GOT3 (cell line): ENCODE data around the gene OR2V1.
"Not testable (repeated sequence)": the region's sequence is repeated elsewhere in the genome, so short reads cannot be mapped to it uniquely, and the experiment has no call there.

ENCODE experiments used
- DNase-seq: peaks from one replicate; lab custom pipeline; 2025; ENCODE audit warnings: mixed read lengths; lab: John Stamatoyannopoulos, UW

Gene OR2V1

GRCh38 chr5:181130832-181131496, at the start of gene OR2V1:
OR2V1 (minus strand) TSS chr5:181131169; CDS start chr5:181125304, 5,865 bp downstream.
- DNase-seq = no peak

GRCh38 chr5:181177559-181177958, 46.6 kb upstream of the OR2V1 start:
- not testable (repeated sequence) for DNase-seq

GRCh38 chr5:181176254-181176952, 45.4 kb upstream of the OR2V1 start:
- DNase-seq = no peak

GRCh38 chr5:181173420-181174342, 42.7 kb upstream of the OR2V1 start:
- no peak for DNase-seq

- DNase-seq = no peak
Observed at GRCh38 chr5:181173027-181173419, 42.1 kb upstream of the OR2V1 start.

GRCh38 chr5:181171782-181172181, 40.8 kb upstream of the OR2V1 start:
- DNase-seq = no peak

GRCh38 chr5:181170996-181171395, 40.0 kb upstream of the OR2V1 start:
- no peak for DNase-seq

- DNase-seq = no peak
Observed at GRCh38 chr5:181170237-181170825, 39.4 kb upstream of the OR2V1 start.

GRCh38 chr5:181169459-181170236, 38.7 kb upstream of the OR2V1 start:
- not testable (repeated sequence) for DNase-seq

GRCh38 chr5:181168595-181169118, 37.7 kb upstream of the OR2V1 start:
- no peak for DNase-seq

GRCh38 chr5:181167814-181168488, 37.0 kb upstream of the OR2V1 start:
- DNase-seq = no peak

- DNase-seq = no peak
Observed at GRCh38 chr5:181166812-181167733, 36.1 kb upstream of the OR2V1 start.

GRCh38 chr5:181164076-181164952, 33.3 kb upstream of the OR2V1 start:
- DNase-seq = no peak

- DNase-seq = no peak
Observed at GRCh38 chr5:181163487-181164075, 32.6 kb upstream of the OR2V1 start.

GRCh38 chr5:181161534-181162175, 30.7 kb upstream of the OR2V1 start:
- no peak for DNase-seq

- peak; percentile 32 for DNase-seq
Observed at GRCh38 chr5:181160755-181161533, 30.0 kb upstream of the OR2V1 start.
